Measurements from ENCODE around the gene DYRK4.

- no peak for TF ChIP-seq FOXK2 (IDR thresholded peaks at IDR 0.05)
- no peak for TF ChIP-seq ARNT (IDR thresholded peaks at IDR 0.05)
- TF ChIP-seq BHLHE40 (IDR thresholded peaks at IDR 0.05; ENCODE audit: borderline replicate concordance), result no peak
- TF ChIP-seq LEF1 (IDR thresholded peaks at IDR 0.05; ENCODE audit: borderline replicate concordance), result no peak
- TF ChIP-seq SP1 (IDR thresholded peaks at IDR 0.05), result no peak
- TF ChIP-seq TARDBP (IDR thresholded peaks at IDR 0.05), result no peak
- TF ChIP-seq NFRKB (IDR thresholded peaks at IDR 0.05), result no peak
- TF ChIP-seq SUZ12 (IDR thresholded peaks at IDR 0.05), result no peak
These were observed 53.7 kb downstream of the DYRK4 start for GRCh38 chr12:4615667-4616066.

Data from HEK293T (cell line).